GM23338 (cell line): ENCODE measurements around the gene CNP. TPM values are rescaled to one million over a fixed set of nuclear protein-coding genes. Genes with fewer than 3 reads are reported as not detected.
A peak's percentile ranks its signal among the peaks of the same experiment; 100 is the strongest.

ENCODE experiments used
- ATAC-seq: fragments of 200-7000 bp; cut with Tn5 transposase; 3 replicates; pipeline ENCODE4 v1.9.1; 2020
- DNase-seq: peaks from one replicate; pipeline ENCODE4 v3.0.0-alpha.2; 2015; ENCODE audit warnings: low spot score
- H2AFZ ChIP-seq: fragments of 200-600 bp; sonication (generic); 2 replicates; pipeline ENCODE4 v1.8.0; 2016; ENCODE audit warnings: antibody characterized with exemption, mild to moderate bottlenecking, moderate library complexity
- H3F3A ChIP-seq: fragments of 200-600 bp; sonication (generic); replicated peaks from 2 replicates; pipeline ENCODE4 v1.8.0; 2017; ENCODE audit warnings: antibody characterized with exemption, mixed run types, low read depth
- H3K27ac ChIP-seq: fragments of 200-600 bp; sonication (generic); 2 replicates; pipeline ENCODE4 v1.6.1; 2016; ENCODE audit warnings: low read depth
- H3K27me3 ChIP-seq: fragments of 200-600 bp; sonication (generic); 2 replicates; pipeline ENCODE4 v1.8.0; 2016; ENCODE audit warnings: mild to moderate bottlenecking, mixed run types, moderate library complexity; ENCODE audit not compliant: insufficient read depth
- H3K36me3 ChIP-seq: fragments of 200-600 bp; sonication (generic); 2 replicates; pipeline ENCODE4 v1.8.0; 2016; ENCODE audit warnings: mild to moderate bottlenecking; ENCODE audit not compliant: insufficient read depth
- H3K4me1 ChIP-seq: fragments of 200-600 bp; sonication (generic); 2 replicates; pipeline ENCODE4 v1.8.0; 2016; ENCODE audit warnings: mild to moderate bottlenecking, moderate library complexity; ENCODE audit not compliant: insufficient read depth
- H3K4me2 ChIP-seq: fragments of 200-600 bp; sonication (generic); 2 replicates; pipeline ENCODE4 v1.7.1; 2017; ENCODE audit warnings: mixed run types
- H3K4me3 ChIP-seq: fragments of 200-600 bp; sonication (generic); 2 replicates; pipeline ENCODE4 v1.6.1; 2016; ENCODE audit warnings: mixed run types
- H3K79me2 ChIP-seq: fragments of 200-600 bp; sonication (generic); replicated peaks from 2 replicates; pipeline ENCODE4 v1.8.0; 2017; ENCODE audit warnings: mild to moderate bottlenecking; ENCODE audit not compliant: insufficient read depth
- H3K9me2 ChIP-seq: fragments of 200-600 bp; sonication (generic); 2 replicates; pipeline ENCODE4 v1.8.0; 2017; ENCODE audit not compliant: insufficient read depth
- H4K20me1 ChIP-seq: fragments of 200-600 bp; sonication (generic); replicated peaks from 2 replicates; pipeline ENCODE4 v1.8.0; 2017; ENCODE audit warnings: mild to moderate bottlenecking; ENCODE audit not compliant: insufficient read depth
- H3K27ac Mint-ChIP-seq: 2 replicates; pipeline ENCODE4 v1.8.0; 2020; ENCODE audit warnings: inconsistent platforms, mild to moderate bottlenecking, moderate library complexity, mixed read lengths
- H3K27me3 Mint-ChIP-seq: 3 replicates; pipeline ENCODE4 v1.8.0; 2022; ENCODE audit warnings: low read depth, mild to moderate bottlenecking, moderate library complexity, mixed read lengths, inconsistent platforms; ENCODE audit not compliant: insufficient read depth, poor library complexity
- H3K36me3 Mint-ChIP-seq: 3 replicates; pipeline ENCODE4 v1.8.0; 2021; ENCODE audit warnings: low read depth, mild to moderate bottlenecking, inconsistent platforms, moderate library complexity, mixed read lengths
- H3K4me1 Mint-ChIP-seq: 3 replicates; pipeline ENCODE4 v1.8.0; 2020; ENCODE audit warnings: mild to moderate bottlenecking, inconsistent platforms, mixed read lengths
- H3K4me3 Mint-ChIP-seq: 3 replicates; pipeline ENCODE4 v1.8.0; 2021; ENCODE audit warnings: moderate library complexity, mild to moderate bottlenecking, inconsistent platforms, mixed read lengths
- H3K9me3 Mint-ChIP-seq: 3 replicates; pipeline ENCODE4 v1.8.0; 2020; ENCODE audit warnings: moderate library complexity, mild to moderate bottlenecking, inconsistent platforms, mixed read lengths
- CREB1 ChIP-seq: fragments of 250-450 bp; sonication (Bioruptor Pico); IDR thresholded peaks from 2 replicates; pipeline ENCODE4 v1.5.0; 2020; ENCODE audit warnings: low read depth, mild to moderate bottlenecking, moderate library complexity
- CTCF ChIP-seq, 2 experiments: fragments of 200-600 bp in 1 of 2; sonication (generic) in 1 of 2; conservative IDR thresholded peaks; 2 replicates each; pipeline versions ENCODE4 v1.5.1 to v1.6.1; 2016 to 2017; ENCODE audit warnings: antibody characterized with exemption in 2 of 2, low read depth in 2 of 2, mild to moderate bottlenecking in 2 of 2, moderate library complexity in 1 of 2
- JUNB ChIP-seq: IDR thresholded peaks from one replicate; pipeline ENCODE4 v1.6.1; 2016; ENCODE audit warnings: antibody characterized with exemption; ENCODE audit not compliant: unreplicated experiment
- NANOG ChIP-seq: IDR thresholded peaks from 2 replicates; pipeline ENCODE4 v1.6.1; 2016; ENCODE audit warnings: antibody characterized with exemption, borderline replicate concordance
- POLR2AphosphoS5 ChIP-seq: IDR thresholded peaks from 2 replicates; pipeline ENCODE4 v1.6.1; 2016; ENCODE audit warnings: antibody characterized with exemption, low read depth
- REST ChIP-seq: IDR thresholded peaks from one replicate; pipeline ENCODE4 v1.6.1; 2018; ENCODE audit warnings: antibody characterized with exemption; ENCODE audit not compliant: unreplicated experiment
- STAT1 ChIP-seq: IDR thresholded peaks from one replicate; pipeline ENCODE4 v1.6.1; 2016; ENCODE audit warnings: antibody characterized with exemption; ENCODE audit not compliant: unreplicated experiment
- ZNF114 ChIP-seq: fragments of 250-450 bp; sonication (Bioruptor Pico); IDR thresholded peaks from 2 replicates; pipeline ENCODE4 v1.5.0; 2020; ENCODE audit warnings: mild to moderate bottlenecking, moderate library complexity
- ZNF462 ChIP-seq: fragments of 250-450 bp; sonication (Bioruptor Pico); IDR thresholded peaks from 2 replicates; pipeline ENCODE4 v1.5.0; 2020; ENCODE audit warnings: mild to moderate bottlenecking, moderate library complexity
- polyA plus RNA-seq: library from polyadenylated mRNA; unstranded; fragments of >200 nt; fragmentation: Nextera tagmentation; extraction: Ambion mirVana; gene quantifications from 2 replicates; pipeline ENCODE4 v1.2.1, GENCODE V29; 2016
- total RNA-seq: library from RNA; depleted of rRNA; stranded (reverse); fragments of >200 nt; shearing (Covaris generic); gene quantifications from 2 replicates; pipeline ENCODE4 v1.2.3, GENCODE V29; 2014

The CNP gene
- total and polyA plus RNA-seq, 2 experiments from 2014 or later = 30.8 to 47.8 TPM

GRCh38 chr17:41976142-41976768 is 9.7 kb downstream of the CNP start (continued):
- TF ChIP-seq REST = no peak

GRCh38 chr17:41977991-41978390 is 11.4 kb downstream of the CNP start:
- H3K27ac ChIP-seq = peak overlapping the region; percentile 45; the same call in 1 of the 2 replicates
- Mint-ChIP-seq H3K4me3 (no peak overlapping the region), H3K36me3 (peaks cover 92% of the 10 kb centered on the region), H3K9me3 (no peaks in the 10 kb centered on the region), H3K27me3 (peaks cover 13% of the 10 kb centered on the region), H3K27ac (no peak overlapping the region), H3K4me1 (no peaks in the 10 kb centered on the region)
- no peak overlapping the region for H3K4me3 ChIP-seq
- no peak overlapping the region for H3K4me2 ChIP-seq
- H3K27me3 ChIP-seq = no peaks in the 10 kb centered on the region
- H3K79me2 ChIP-seq = no peaks in the 10 kb centered on the region
- peaks cover 27% of the 10 kb centered on the region for H3F3A ChIP-seq
- DNase-seq (no peak), ATAC-seq (no peak)
- H3K36me3 ChIP-seq = peaks cover 66% of the 10 kb centered on the region
- H4K20me1 ChIP-seq = peaks cover 18% of the 10 kb centered on the region
- H3K9me2 ChIP-seq = no peaks in the 10 kb centered on the region
- no peaks in the 10 kb centered on the region for H3K4me1 ChIP-seq
- H2AFZ ChIP-seq = no peak overlapping the region
- TF ChIP-seq ZNF462 (CRISPR knock-in tag) = no peak
- no peak for TF ChIP-seq CTCF (conservative IDR thresholded peaks at IDR 0.05; ENCODE audit: low read depth in 2 of 2)
- TF ChIP-seq REST = no peak
- no peak for TF ChIP-seq CREB1
- TF ChIP-seq STAT1 = no peak
- no peak for TF ChIP-seq ZNF114
- no peak for TF ChIP-seq JUNB
- no peak for TF ChIP-seq NANOG
- TF ChIP-seq POLR2AphosphoS5 = no peak
